ENCODE data around the gene FBXL3.

DNA sequence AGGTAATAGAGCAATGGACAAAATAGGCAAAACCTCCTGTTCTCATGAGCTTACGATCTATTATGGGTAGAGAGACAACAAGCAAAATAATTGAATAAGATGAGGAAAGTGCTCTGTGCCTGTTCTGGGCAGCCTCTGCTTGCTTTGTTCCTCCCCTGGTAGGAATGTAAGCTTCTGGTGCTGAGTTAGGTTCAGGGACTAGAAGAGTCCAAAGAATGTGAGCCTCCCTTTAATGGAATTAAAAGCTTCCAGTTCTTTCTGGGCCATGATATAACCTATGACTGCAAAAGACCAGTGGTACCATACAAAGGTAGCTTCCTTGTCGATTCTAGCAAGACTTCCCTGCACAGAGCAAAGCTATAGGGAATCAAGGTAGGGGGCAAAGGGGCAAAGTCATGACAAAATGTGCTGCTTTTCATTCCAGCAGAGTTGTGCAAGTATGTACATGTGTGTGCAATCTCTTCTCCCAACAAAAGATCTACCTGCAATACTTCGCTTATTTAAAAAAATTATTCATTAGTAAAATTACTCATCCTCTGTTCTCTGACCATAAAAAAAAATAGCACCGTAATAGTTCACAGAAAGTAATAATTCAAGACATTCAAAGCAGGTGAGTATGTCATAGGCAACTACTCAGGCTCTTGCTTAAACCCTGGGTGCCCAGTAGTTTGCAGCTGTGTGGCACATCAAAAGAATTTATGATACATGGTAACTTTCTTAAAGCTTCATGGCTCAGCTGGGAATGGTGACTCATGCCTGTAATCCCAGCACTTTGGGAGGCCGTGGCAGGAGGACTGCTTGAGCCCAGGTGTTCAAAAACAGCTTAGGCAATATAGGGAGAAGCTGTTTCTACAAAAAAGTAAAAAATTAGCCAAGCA, 57.2 kb downstream of the FBXL3 start:
- TF ChIP-seq POLR2A (IDR thresholded peaks at IDR 0.05; ENCODE audit: low read length) (no peak), GATA1 (IDR thresholded peaks at IDR 0.05; ENCODE audit: low read depth, low read length) (no peak)
